Measurements from ENCODE around the gene JAZF1. TPM values are rescaled to one million over a fixed set of nuclear protein-coding genes. Genes with fewer than 3 reads are reported as not detected.

JAZF1 gene
- total RNA-seq, 1 experiment from 2014 or later, result 1.5 TPM

DNA sequence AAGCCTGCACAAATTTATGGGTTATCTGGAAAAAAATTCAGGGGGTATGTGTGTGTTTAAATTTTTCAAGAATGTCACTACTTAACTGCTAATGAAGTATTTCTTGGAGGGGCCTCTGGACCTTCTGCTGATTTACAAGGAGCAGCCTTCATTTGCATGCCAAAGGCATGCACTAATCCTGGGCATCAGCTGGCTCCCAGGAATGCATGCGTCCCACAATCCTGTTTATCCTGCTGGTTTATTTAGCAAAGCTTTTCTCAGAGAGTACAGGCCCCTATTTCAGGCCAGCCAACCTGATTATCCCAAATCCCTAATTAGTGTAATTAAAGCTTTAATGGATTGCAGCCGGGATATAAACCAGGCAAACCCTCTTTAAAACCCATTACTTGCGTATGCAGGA, 270.3 kb downstream of the JAZF1 start:
- ChIA-PET CTCF (no interaction called here), POLR2A (ENCODE audit: low non-redundant PET) (no interaction called here)
- no peak for DNase-seq (ENCODE audit: low spot score)
- intact Hi-C loops (cut with micrococcal nuclease; ENCODE audit: unreplicated experiment), result no loop called here
- no TSS peak for BruUV-seq (replicated peaks)
- Histone ChIP-seq H3K9me3 (ENCODE audit: low read depth, low read length, poor library complexity, severe bottlenecking) (no peaks in the 10 kb centered on the region), H3K27ac (ENCODE audit: low read depth, low read length, poor library complexity, severe bottlenecking) (no peak overlapping the region), H3K4me1 (ENCODE audit: insufficient read depth, low read length, poor library complexity, severe bottlenecking) (no peaks in the 10 kb centered on the region), H3K27me3 (replicated peaks; ENCODE audit: insufficient read depth, low read depth, low read length, poor library complexity) (peaks cover 55% of the 10 kb centered on the region), H3K36me3 (ENCODE audit: insufficient read depth, low read length, poor library complexity, severe bottlenecking) (no peaks in the 10 kb centered on the region), H3K4me3 (ENCODE audit: low read depth, low read length, poor library complexity, severe bottlenecking) (no peak overlapping the region)
- TF ChIP-seq, protein P1, sequence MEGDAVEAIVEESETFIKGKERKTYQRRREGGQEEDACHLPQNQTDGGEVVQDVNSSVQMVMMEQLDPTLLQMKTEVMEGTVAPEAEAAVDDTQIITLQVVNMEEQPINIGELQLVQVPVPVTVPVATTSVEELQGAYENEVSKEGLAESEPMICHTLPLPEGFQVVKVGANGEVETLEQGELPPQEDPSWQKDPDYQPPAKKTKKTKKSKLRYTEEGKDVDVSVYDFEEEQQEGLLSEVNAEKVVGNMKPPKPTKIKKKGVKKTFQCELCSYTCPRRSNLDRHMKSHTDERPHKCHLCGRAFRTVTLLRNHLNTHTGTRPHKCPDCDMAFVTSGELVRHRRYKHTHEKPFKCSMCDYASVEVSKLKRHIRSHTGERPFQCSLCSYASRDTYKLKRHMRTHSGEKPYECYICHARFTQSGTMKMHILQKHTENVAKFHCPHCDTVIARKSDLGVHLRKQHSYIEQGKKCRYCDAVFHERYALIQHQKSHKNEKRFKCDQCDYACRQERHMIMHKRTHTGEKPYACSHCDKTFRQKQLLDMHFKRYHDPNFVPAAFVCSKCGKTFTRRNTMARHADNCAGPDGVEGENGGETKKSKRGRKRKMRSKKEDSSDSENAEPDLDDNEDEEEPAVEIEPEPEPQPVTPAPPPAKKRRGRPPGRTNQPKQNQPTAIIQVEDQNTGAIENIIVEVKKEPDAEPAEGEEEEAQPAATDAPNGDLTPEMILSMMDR (conservative IDR thresholded peaks at IDR 0.05; ENCODE audit: low read depth, low read length), result no peak
- TF ChIP-seq EZH2 (IDR thresholded peaks at IDR 0.05; ENCODE audit: borderline replicate concordance, low read depth, low read length, poor library complexity, severe bottlenecking), result no peak

DNA sequence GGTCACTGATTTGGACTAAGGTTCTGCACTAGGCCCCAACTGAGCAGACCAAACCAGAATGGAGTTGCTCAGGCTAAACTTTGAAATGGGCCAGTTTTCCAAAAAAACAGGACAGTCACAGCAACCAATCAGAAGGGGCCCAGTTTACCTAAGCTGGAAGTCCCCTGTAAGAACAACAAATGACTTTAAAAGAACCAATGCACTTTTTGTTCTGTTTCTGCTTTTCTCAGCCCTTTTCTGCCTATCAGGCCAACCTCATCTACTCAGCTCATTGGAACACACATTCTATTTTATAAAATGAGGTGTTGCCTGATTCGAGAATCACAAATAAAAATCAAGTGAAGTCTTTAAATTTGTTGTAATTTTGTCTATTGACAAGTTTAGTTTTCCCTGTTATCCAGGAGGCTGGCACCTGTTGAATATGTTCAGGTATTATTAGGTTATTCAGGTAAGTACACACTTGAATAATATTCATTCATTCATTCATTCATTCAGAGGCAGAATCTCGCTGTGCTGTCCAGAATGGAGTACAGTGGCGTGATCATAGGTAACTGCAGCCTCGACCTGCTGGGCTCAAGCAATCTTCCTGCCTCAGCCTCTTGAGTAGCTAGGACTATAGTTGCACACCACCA, 271.9 kb downstream of the JAZF1 start:
- intact Hi-C loops (cut with micrococcal nuclease; ENCODE audit: unreplicated experiment), result no loop called here
- DNase-seq (ENCODE audit: low spot score), result no peak
- Histone ChIP-seq H3K4me3 (ENCODE audit: low read depth, low read length, poor library complexity, severe bottlenecking) (no peak overlapping the region), H3K27ac (ENCODE audit: low read depth, low read length, poor library complexity, severe bottlenecking) (no peak overlapping the region), H3K4me1 (ENCODE audit: insufficient read depth, low read length, poor library complexity, severe bottlenecking) (no peaks in the 10 kb centered on the region), H3K9me3 (ENCODE audit: low read depth, low read length, poor library complexity, severe bottlenecking) (no peaks in the 10 kb centered on the region), H3K27me3 (replicated peaks; ENCODE audit: insufficient read depth, low read depth, low read length, poor library complexity) (peaks cover 40% of the 10 kb centered on the region), H3K36me3 (ENCODE audit: insufficient read depth, low read length, poor library complexity, severe bottlenecking) (no peaks in the 10 kb centered on the region)
- no TSS peak for BruUV-seq (replicated peaks)
- ChIA-PET POLR2A (ENCODE audit: low non-redundant PET) (interaction anchor here (0.6 kb wide), 1 partner anchor 11 kb away, joined by 3 read pairs; no protein-coding TSS in a partner anchor), CTCF (no interaction called here)
- TF ChIP-seq, protein P1 (conservative IDR thresholded peaks at IDR 0.05; ENCODE audit: low read depth, low read length), result no peak
- no peak for TF ChIP-seq EZH2 (IDR thresholded peaks at IDR 0.05; ENCODE audit: borderline replicate concordance, low read depth, low read length, poor library complexity, severe bottlenecking)

DNA sequence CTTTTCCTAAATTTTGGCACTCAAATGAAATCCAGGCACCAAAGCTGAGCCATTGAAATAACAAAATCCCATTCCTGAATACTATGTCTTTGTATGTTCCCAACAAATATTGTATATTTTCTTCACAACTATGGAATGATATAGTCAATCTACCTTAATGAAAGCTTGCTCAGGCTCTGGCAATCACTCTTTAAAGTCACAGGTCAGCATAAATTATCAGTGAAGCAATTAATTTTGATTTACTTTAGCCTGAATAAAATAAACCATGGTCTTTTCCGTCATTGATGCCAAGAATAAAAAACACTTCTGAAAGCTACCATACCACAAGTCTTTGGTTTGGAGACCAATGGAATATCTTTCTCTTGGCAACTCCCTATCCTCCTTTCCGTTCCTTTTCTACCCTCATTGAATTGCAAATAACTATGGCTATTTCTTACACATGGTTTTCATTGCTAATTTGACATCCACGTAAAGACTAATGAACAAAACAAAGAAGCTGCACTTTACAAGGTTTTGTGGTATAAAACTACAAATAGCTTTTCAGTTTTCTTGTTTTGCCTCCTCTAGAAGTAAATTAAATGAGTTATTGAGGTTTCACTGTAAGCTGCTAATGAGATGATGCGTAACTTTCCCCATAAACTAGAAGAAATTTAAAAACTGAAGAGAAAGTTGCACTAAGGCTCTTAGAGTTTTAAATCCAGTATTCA, 274.1 kb downstream of the JAZF1 start:
- POLR2A ChIA-PET (ENCODE audit: low non-redundant PET), result no interaction called here
- no peak for TF ChIP-seq EZH2 (IDR thresholded peaks at IDR 0.05; ENCODE audit: borderline replicate concordance, low read depth, low read length, poor library complexity, severe bottlenecking)
- TF ChIP-seq, protein P1 (conservative IDR thresholded peaks at IDR 0.05; ENCODE audit: low read depth, low read length), result no peak

More for the DNA sequence above, 274.1 kb downstream of the JAZF1 start:
- CTCF ChIA-PET, result no interaction called here
- intact Hi-C loops (cut with micrococcal nuclease; ENCODE audit: unreplicated experiment), result no loop called here
- Histone ChIP-seq H3K9me3 (ENCODE audit: low read depth, low read length, poor library complexity, severe bottlenecking) (no peaks in the 10 kb centered on the region), H3K4me1 (ENCODE audit: insufficient read depth, low read length, poor library complexity, severe bottlenecking) (no peaks in the 10 kb centered on the region), H3K27ac (ENCODE audit: low read depth, low read length, poor library complexity, severe bottlenecking) (no peak overlapping the region), H3K27me3 (replicated peaks; ENCODE audit: insufficient read depth, low read depth, low read length, poor library complexity) (peaks cover 26% of the 10 kb centered on the region), H3K36me3 (ENCODE audit: insufficient read depth, low read length, poor library complexity, severe bottlenecking) (no peaks in the 10 kb centered on the region), H3K4me3 (ENCODE audit: low read depth, low read length, poor library complexity, severe bottlenecking) (no peak overlapping the region)
- BruUV-seq (replicated peaks), result no TSS peak
- no peak for DNase-seq (ENCODE audit: low spot score)
